Peyer's patch (tissue), 4 donors: Measurements from ENCODE around the gene UMODL1. TPM values are rescaled to one million over a fixed set of nuclear protein-coding genes. Genes with fewer than 3 reads are reported as not detected.
A peak's percentile ranks its signal among the peaks of the same experiment; 100 is the strongest.

Experiments used
- DNase-seq, 3 donors: peaks; one replicate each; pipeline ENCODE4 v3.0.0-alpha.2; 2017 to 2019
- H3K27ac ChIP-seq, 4 donors: fragments of 200-600 bp; sonication (generic); one replicate each; pipeline ENCODE4 v1.5.1; 2016 to 2019
- H3K27me3 ChIP-seq, 2 donors: fragments of 200-600 bp; sonication (generic); one replicate each; pipeline ENCODE4 v1.5.1; 2019
- H3K36me3 ChIP-seq, 3 donors: fragments of 200-600 bp; sonication (generic); one replicate each; pipeline ENCODE4 v1.5.1; 2016 to 2019
- H3K4me1 ChIP-seq, 4 donors: fragments of 200-600 bp; sonication (generic); one replicate each; pipeline ENCODE4 v1.5.1; 2016 to 2019
- H3K4me3 ChIP-seq, 4 donors: fragments of 200-600 bp; sonication (generic); 1 replicate in 3 of 4; 2 replicates in 1 of 4; pipeline ENCODE4 v1.5.1; 2016 to 2019; ENCODE audit warnings: mild to moderate bottlenecking in 1 of 4
- H3K9me3 ChIP-seq, 4 donors: fragments of 200-600 bp; sonication (generic); one replicate each; pipeline ENCODE4 v1.5.1; 2016 to 2019; ENCODE audit warnings: mild to moderate bottlenecking in 1 of 4
- CTCF ChIP-seq, 6 experiments: fragments of 450-650 bp in 4 of 6; fragments of 200-600 bp in 2 of 6; sonication (generic) in 1 of 6; IDR thresholded peaks; one replicate each; pipeline ENCODE4 v1.5.1; 2017 to 2019; ENCODE audit warnings: antibody characterized with exemption in 6 of 6, mild to moderate bottlenecking in 3 of 6, moderate library complexity in 1 of 6
- POLR2A ChIP-seq, 2 donors: fragments of 450-650 bp; IDR thresholded peaks; one replicate each; pipeline ENCODE4 v1.5.1; 2017; ENCODE audit warnings: antibody characterized with exemption in 2 of 2, mild to moderate bottlenecking in 2 of 2, moderate library complexity in 2 of 2
- total RNA-seq, 4 donors: library from RNA; depleted of rRNA; stranded (reverse); fragments of >200 nt; gene quantifications; one replicate each; pipeline ENCODE4 v1.1.0, GENCODE V29; 2016

UMODL1 gene
- total RNA-seq, 4 donors from 2014 or later: 0.53 to 0.95 (median 0.83) TPM; not detected in 1

DNA sequence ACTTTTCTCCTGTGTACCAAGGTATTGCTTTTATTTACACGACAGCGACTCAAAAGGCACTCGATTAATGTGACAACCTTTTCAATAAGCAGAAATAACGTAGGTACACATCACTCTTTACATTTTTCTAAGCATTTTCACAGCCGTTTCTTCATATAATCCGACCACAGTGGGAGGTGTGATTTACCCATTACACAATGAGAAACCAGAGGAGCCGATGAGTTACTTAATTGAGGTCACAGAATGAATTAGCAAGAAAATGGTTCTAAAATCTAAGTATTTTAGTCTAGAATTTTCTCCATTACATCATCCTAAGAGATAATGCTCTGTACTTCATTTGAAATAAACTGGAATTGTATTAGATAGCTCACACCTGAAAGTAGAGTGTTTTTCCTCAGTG lies 71.5 kb downstream of the UMODL1 start:
- Histone ChIP-seq H3K27me3 (no peaks in the 10 kb centered on the region), H3K9me3 (no peaks in the 10 kb centered on the region), H3K27ac (no peak overlapping the region), H3K4me3 (no peak overlapping the region), H3K4me1 (peaks cover 0 to 7% (median 0%) of the 10 kb centered on the region in 4 donors), H3K36me3 (no peaks in the 10 kb centered on the region)
- TF ChIP-seq CTCF (IDR thresholded peaks at IDR 0.05) (no peak), POLR2A (IDR thresholded peaks at IDR 0.05) (no peak)
- no peak for DNase-seq

DNA sequence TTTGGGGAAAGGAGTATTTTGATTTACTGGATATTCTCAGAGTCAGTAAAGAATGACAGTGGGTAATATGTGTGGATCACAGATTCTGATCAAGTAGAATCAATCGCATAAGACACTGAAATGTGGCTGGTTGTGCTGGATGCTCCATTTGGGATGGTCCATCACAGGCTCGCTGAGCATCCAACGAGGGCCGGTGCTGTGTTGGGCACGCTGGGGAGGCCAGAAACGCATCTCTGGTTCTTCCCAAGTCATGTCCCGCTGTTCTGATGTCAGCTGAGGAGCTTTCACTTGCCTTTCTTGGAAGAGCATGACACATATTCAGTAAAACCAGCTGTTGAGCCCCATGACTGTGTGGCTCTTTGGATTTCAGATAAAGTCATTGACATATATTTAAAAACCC lies 72.0 kb downstream of the UMODL1 start:
- Histone ChIP-seq H3K27ac (no peak overlapping the region), H3K4me3 (no peak overlapping the region), H3K9me3 (no peaks in the 10 kb centered on the region), H3K4me1 (peaks cover 0 to 7% (median 0%) of the 10 kb centered on the region in 4 donors), H3K27me3 (no peaks in the 10 kb centered on the region), H3K36me3 (no peaks in the 10 kb centered on the region)
- DNase-seq: peak in 1 of 3 donors; percentile 29
- TF ChIP-seq CTCF (IDR thresholded peaks at IDR 0.05) (no peak), POLR2A (IDR thresholded peaks at IDR 0.05) (no peak)

GRCh38 chr21:42144221-42144620 lies 73.1 kb downstream of the UMODL1 start:
- H3K36me3 ChIP-seq: no peaks in the 10 kb centered on the region
- H3K4me3 ChIP-seq: no peak overlapping the region
- TF ChIP-seq POLR2A (IDR thresholded peaks at IDR 0.05) (no peak), CTCF (IDR thresholded peaks at IDR 0.05) (no peak)
- H3K27me3 ChIP-seq: no peaks in the 10 kb centered on the region
- no peak overlapping the region for H3K27ac ChIP-seq
- peak in 2 of 3 donors; percentile 14 to 22 for DNase-seq
- no peaks in the 10 kb centered on the region for H3K9me3 ChIP-seq
- H3K4me1 ChIP-seq: peaks cover 0 to 7% (median 0%) of the 10 kb centered on the region in 4 donors

DNA sequence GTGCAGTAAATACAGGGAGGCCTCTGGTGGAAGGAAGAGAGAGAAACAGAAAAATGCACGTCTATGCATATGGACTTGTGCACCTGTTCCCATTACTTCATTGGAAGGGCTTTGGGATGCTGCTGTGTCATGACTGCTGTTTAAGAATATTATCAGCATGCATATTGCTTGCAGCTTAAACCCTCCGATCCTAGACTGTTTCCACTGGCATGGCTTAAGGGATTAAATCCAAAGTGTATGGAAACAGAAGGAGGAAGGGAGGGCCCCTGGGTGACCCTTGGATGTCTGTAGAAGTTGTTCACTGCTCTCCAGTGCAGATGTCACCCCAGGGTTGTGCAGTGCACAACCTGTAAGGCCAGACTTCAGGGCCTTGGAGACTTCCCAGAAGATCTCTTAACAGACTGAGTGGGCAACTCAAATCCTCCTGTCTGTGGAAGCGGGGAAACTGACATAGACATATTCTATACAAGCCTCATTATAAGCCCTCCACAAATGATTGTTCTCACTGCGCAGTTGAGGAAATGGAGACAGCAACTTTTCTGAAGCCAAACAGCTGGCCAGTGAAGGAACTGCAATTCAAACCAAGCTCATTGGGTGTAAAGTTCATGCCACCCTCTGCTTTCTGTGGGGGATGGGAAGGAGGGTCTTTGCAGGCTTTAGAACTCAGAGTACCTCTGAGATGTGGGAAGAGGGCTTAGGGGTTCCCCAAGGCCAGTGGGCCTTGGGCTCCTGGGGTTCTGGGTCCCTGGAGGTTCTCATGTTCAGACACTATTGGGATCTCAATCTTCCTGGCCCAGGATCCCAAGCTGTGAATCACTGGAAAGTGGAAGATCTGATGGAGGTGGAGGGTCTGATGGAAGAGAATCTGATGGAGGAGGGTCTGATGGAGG lies 73.8 kb downstream of the UMODL1 start:
- no peak overlapping the region for H3K27ac ChIP-seq
- peak in 1 of 3 donors; percentile 25 for DNase-seq
- H3K36me3 ChIP-seq: no peaks in the 10 kb centered on the region
- no peaks in the 10 kb centered on the region for H3K27me3 ChIP-seq
- no peak for TF ChIP-seq POLR2A (IDR thresholded peaks at IDR 0.05)
- no peak for TF ChIP-seq CTCF (IDR thresholded peaks at IDR 0.05)
- H3K9me3 ChIP-seq: no peaks in the 10 kb centered on the region
- no peak overlapping the region for H3K4me3 ChIP-seq
- peaks cover 0 to 7% (median 0%) of the 10 kb centered on the region in 4 donors for H3K4me1 ChIP-seq

- no peak overlapping the region for H3K27ac ChIP-seq
- peaks cover 0 to 7% (median 0%) of the 10 kb centered on the region in 4 donors for H3K4me1 ChIP-seq
- no peaks in the 10 kb centered on the region for H3K27me3 ChIP-seq
- peak; percentile 35 to 79 (median 67) for DNase-seq
- no peak overlapping the region for H3K4me3 ChIP-seq
- no peaks in the 10 kb centered on the region for H3K36me3 ChIP-seq
- TF ChIP-seq POLR2A (IDR thresholded peaks at IDR 0.05): no peak
- TF ChIP-seq CTCF (IDR thresholded peaks at IDR 0.05): peak; percentile 87 to 95 (median 88)
- no peaks in the 10 kb centered on the region for H3K9me3 ChIP-seq
Measured at GRCh38 chr21:42145569-42146272, 74.6 kb downstream of the UMODL1 start.
